Left forelimb (tissue), 1 donor: ENCODE results near the gene KDSR.

Experiments used
- DNase-seq: peaks from one replicate; pipeline ENCODE4 v3.0.0-alpha.2; 2018; ENCODE audit warnings: low spot score

The KDSR gene

DNA sequence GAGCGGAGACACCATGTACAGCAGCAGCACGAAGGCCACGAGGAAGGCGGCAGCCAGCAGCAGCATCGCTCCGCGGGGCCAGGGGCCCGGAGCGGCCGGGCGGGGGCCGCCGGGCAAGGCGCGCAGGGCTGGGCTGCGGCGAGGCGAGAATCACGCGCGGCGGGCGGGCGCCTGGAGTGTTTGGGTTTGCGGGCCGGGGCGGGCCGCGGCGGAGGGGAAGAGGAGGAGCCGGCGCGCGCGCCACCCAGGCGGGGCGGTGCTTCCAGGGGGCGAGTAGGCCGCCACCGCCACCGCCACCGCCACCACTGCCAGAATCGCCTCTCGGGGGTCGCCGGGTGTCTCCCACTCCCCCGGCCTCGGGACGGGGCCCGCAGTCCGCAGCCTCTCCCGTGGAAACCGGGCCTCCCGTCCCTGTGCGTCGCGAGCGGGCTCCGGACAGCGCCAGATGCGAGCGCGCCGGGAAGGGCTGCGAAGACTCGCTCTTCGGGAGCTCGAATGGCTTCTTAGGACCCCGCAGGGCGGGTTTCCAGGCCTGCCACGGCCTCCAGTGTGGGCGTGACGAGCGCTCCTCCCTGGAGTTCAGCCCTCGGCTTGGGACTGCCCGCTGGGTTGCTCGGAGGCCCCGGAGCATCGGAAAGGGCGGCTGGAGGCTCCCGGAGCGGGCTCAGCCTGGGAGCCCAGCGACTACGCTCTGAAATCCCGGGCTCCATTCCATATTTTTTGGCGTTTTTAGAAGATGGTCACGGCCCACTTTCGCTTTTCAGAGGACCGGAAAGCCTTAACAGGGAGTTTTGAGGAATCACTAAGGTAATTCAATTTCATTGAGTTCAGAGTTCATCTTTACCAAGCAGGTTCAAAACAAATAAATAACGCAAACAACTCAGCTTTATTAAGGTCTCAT is at the start of gene KDSR:
KDSR (minus strand) TSS at position 154 of the 901 bp plus-strand sequence; CDS start at position 66, 88 bp downstream.
- peak; percentile 98 for DNase-seq

GRCh38 chr18:63412953-63413352 is 45.9 kb upstream of the KDSR start:
- no peak for DNase-seq

GRCh38 chr18:63410792-63411191 is 43.8 kb upstream of the KDSR start:
- no peak for DNase-seq

- DNase-seq = no peak
Measured at GRCh38 chr18:63409301-63409700, 42.3 kb upstream of the KDSR start.

DNA sequence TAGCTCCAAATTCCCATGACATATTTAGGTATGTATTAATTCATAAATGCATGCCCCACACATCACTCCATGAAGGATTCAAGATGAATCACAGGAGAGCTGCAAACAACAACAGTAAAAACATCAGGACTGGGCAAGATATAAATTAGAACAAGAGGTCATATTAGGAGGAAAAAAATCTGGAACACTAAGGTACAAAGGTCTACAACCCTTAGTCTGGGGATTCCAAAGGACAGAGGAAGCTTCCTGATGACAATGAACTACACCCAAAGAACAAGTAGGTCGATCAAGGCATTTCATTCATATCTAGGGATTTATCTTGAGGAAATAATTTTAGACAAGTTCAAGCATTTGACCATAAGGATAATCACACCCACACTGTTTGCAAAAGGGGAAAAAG is 40.7 kb upstream of the KDSR start:
- DNase-seq = no peak

- DNase-seq = no peak
Measured at GRCh38 chr18:63405986-63406385, 39.0 kb upstream of the KDSR start.

GRCh38 chr18:63402246-63403162 is 35.5 kb upstream of the KDSR start:
- DNase-seq = no peak

- no peak for DNase-seq
Measured at GRCh38 chr18:63399300-63399699, 32.3 kb upstream of the KDSR start.

DNA sequence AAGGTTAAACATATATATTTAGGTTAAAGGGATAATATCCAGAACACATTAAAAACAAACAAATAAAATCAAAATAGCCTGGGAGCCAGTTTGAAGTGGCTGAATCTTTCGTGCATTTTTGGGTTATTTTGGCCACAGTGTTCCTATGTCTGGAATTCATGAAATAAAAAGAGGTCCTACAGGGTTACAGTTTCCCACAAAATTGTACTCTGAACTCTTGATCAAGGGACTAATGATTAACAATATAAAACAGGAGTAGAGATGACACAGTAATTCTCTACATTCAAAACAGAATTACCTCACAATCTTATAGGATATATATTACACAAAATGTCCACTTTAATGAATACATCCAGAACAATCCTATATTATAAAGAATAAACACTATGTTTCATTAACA is 30.3 kb upstream of the KDSR start:
- DNase-seq = no peak

GRCh38 chr18:63395503-63395902 is 28.5 kb upstream of the KDSR start:
- DNase-seq = no peak

DNA sequence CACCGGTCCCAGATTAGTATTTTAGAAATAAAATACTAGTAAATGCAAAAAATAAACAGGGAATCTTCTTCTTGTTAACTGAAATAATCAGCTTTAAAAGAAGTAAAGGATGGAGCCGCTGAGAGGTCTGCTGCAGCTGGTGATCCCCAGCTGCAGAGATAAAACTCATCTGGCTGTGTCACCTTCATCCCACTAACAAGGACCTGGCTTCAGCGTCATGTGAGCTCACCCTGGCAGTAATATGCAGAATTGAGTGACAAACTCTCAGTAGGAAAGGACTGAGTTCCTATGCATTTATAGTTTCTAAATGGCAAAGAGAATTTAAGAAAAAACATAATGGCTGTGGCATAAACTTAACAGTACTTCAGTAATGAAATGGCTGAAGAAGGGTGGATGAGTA is 27.9 kb upstream of the KDSR start:
- DNase-seq = no peak

DNA sequence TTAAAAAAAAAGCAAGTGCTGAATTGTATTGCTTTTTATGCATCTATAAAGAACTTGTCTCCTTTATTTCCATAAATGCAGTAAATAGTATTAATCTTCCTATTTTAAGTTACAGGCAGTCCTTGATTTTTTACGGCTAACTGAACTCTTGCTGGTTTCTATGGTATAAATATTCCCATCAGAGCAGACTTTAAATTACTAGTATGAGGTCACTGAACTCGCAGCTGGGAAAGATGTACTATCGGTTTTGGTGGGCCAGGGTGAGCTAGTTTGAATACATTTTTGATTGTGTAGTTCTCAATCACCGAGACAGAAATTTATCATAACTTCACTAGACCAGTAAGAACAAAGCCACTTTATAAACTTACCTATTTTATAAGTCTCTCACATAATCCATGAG is 20.9 kb upstream of the KDSR start:
- no peak for DNase-seq

DNA sequence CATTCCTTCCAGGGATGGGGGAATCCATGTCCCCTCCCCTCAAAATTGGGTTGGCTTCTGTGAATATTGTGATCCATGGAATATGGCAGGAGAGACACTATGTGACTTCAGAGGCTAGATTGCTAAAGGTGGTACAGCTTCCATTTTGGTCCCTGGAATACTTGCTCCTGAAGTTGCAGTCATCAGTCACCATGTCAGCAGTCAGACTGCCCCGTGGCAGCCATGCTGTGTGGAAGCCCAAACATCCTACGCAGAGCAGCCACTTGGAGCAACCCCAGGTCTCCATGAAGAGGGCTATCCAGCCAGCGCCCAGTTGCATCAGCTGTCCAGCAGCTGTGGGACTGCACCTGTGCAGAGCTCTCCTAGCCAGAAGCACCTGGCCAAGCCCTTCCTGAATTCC is 15.8 kb upstream of the KDSR start:
- DNase-seq = no peak

DNA sequence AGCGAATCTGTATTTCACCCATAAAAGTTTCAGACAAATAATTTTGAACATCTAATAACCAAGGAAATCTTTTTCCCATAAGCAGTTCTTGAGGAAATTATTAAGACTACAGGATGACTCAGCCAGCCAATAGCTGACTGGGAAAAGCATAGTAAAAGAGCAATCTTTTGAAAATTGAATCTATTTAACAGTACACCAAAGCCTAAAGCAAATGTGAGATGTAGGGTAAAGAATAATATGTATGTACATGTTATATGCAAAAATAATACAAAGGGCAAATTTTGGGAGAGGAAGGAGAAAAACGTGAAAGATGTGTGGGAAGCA is 12.6 kb upstream of the KDSR start:
- no peak for DNase-seq

DNA sequence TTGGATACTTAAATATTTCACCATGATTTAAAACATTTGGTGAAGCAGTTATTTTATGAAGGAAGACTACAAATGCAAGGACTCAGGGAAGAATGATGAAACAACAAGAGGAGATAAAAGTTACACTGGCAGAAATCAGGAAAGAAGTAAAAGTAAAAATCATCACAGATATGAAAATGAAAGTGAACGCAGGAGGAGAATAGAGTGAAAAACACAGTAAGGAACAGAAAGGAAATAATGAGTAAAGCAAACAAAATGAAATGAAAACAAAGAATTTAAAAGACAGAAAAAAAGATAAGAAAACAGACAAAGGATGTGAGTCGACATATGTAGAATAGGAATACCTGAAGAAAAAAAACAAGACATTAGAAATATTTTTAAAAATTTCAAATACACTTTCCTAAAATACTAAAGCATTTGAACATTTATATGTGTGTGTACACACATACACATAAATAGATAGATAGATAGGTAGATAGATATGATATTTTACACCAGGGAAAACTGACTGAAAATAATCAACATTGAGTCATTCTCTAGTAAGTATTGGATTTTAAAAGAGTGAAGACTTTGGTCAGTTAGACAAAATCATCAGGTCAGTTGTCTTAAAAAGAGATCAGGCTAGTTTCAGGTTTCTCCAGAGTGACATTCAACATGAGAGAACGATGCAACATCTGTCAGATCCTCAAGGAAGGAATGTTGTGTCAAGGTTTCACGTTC is 12.1 kb upstream of the KDSR start:
- no peak for DNase-seq

- no peak for DNase-seq
Measured at GRCh38 chr18:63377275-63377980, 10.4 kb upstream of the KDSR start.

- DNase-seq = no peak
Measured at GRCh38 chr18:63376538-63376937, 9.5 kb upstream of the KDSR start.

DNA sequence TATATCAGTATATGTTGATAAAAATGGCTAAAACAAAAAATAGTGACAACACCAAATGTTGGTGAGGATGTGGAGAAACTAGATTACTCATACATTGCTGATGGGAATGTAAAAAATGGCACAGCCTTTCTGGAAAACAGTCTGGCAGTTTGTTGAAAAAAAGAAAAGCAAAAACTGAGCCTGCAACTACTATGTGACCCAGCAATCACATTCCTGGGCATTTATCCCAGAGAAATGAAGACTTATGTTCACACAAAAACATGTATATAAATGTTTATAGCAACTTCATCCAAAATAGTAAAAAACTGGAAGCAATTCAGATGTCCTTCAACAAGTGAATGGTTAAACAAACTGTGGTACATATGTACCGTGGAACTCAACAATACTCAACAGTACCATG is 7.5 kb upstream of the KDSR start:
- no peak for DNase-seq

- DNase-seq = no peak
Measured at GRCh38 chr18:63373161-63373560, 6.2 kb upstream of the KDSR start.

GRCh38 chr18:63368611-63369010 is 1.6 kb upstream of the KDSR start:
- no peak for DNase-seq

GRCh38 chr18:63366213-63367052 is 573 bp downstream of the KDSR start:
- peak; percentile 72 for DNase-seq
